ENCODE measurements around the gene RASA3. TPM values are rescaled to one million over a fixed set of nuclear protein-coding genes. Genes with fewer than 3 reads are reported as not detected.

Gene RASA3
- total RNA-seq, 1 experiment from 2014 or later = 0.26 TPM

DNA sequence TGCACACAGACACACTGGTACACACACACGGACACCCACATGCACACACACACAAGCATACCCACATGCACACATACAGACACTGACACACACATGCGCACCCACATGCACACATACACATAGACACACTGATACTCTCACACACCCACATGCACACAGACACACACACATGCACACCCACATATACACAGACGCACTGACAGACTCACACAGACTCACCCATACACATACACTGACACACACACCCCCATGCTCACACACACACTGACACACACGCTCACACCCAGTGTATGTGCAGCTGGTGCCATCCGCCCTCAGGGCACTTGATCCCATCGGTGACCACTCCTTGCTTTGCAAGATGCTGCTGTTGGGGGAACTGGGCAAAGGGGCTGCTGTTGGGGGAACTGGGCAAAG lies 9.7 kb upstream of the RASA3 start:
- intact Hi-C loops (cut with micrococcal nuclease; ENCODE audit: unreplicated experiment) = no loop called here
- BruUV-seq (replicated peaks) = no TSS peak
- no peaks in the 10 kb centered on the region for H3K27me3 Mint-ChIP-seq (ENCODE audit: unreplicated experiment)

DNA sequence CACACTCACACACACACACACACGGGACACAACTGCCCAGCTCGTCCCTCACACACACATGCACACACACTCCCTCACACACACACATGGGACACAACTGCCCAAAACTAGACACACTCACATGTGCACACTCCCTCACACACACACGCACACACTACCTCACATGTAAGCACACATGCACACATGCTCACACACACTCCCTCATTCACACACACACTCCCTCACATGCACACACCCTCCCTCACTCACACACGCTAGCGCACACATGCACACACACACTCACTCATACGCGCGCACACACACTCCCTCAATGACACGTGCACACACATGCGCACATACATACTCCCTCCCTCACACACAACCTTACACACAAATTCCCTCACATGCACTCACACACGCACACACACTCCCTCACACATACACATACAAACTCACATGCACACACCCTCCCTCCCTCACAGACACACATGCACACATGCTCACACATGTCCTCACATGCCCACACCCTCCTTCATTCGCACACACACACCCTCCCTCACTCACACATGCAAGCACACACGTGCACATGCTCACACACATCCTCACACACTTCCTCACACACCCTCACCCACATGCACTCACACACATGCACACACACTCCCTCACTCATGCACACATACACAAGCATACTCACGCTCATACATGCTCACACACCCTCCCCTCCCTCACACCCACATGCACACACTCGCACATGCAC lies 9.0 kb upstream of the RASA3 start:
- CTCF ChIA-PET = no interaction called here

More for the DNA sequence above, 9.7 kb upstream of the RASA3 start:
- Mint-ChIP-seq H3K9me3 (ENCODE audit: low read depth, unreplicated experiment) (no peaks in the 10 kb centered on the region), H3K4me3 (ENCODE audit: low read depth, unreplicated experiment) (no peak overlapping the region), H3K27ac (ENCODE audit: unreplicated experiment) (no peak overlapping the region), H3K4me1 (ENCODE audit: low read depth, unreplicated experiment) (no peaks in the 10 kb centered on the region), H3K36me3 (ENCODE audit: insufficient read depth, unreplicated experiment) (no peaks in the 10 kb centered on the region)
- DNase-seq = no peak
- TF ChIP-seq, protein P1, sequence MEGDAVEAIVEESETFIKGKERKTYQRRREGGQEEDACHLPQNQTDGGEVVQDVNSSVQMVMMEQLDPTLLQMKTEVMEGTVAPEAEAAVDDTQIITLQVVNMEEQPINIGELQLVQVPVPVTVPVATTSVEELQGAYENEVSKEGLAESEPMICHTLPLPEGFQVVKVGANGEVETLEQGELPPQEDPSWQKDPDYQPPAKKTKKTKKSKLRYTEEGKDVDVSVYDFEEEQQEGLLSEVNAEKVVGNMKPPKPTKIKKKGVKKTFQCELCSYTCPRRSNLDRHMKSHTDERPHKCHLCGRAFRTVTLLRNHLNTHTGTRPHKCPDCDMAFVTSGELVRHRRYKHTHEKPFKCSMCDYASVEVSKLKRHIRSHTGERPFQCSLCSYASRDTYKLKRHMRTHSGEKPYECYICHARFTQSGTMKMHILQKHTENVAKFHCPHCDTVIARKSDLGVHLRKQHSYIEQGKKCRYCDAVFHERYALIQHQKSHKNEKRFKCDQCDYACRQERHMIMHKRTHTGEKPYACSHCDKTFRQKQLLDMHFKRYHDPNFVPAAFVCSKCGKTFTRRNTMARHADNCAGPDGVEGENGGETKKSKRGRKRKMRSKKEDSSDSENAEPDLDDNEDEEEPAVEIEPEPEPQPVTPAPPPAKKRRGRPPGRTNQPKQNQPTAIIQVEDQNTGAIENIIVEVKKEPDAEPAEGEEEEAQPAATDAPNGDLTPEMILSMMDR (IDR thresholded peaks at IDR 0.05; ENCODE audit: unreplicated experiment) = no peak
- CTCF ChIA-PET = no interaction called here

DNA sequence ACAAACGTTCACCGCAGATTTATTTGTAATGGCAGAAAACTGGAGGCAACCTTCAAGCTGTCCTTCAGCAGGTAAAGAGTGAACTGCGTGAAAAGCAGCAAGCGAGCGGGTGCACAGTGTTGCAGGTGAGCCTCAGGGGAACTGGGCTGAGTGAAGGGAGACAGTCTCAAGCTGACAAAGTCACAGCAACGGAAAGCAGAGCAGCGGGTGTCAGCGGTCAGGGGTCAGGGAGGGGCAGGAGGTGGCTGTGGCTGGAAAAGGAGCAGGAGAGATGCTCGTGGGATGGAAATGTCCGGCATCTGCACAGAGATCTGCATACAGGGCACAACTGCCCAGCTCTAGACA lies 8.5 kb upstream of the RASA3 start:
- Mint-ChIP-seq H3K27me3 (ENCODE audit: unreplicated experiment) (no peaks in the 10 kb centered on the region), H3K4me1 (ENCODE audit: low read depth, unreplicated experiment) (no peaks in the 10 kb centered on the region), H3K4me3 (ENCODE audit: low read depth, unreplicated experiment) (no peak overlapping the region), H3K9me3 (ENCODE audit: low read depth, unreplicated experiment) (no peaks in the 10 kb centered on the region), H3K27ac (ENCODE audit: unreplicated experiment) (no peak overlapping the region), H3K36me3 (ENCODE audit: insufficient read depth, unreplicated experiment) (no peaks in the 10 kb centered on the region)
- BruUV-seq (replicated peaks) = no TSS peak
- intact Hi-C loops (cut with micrococcal nuclease; ENCODE audit: unreplicated experiment) = no loop called here
- CTCF ChIA-PET = no interaction called here
- no peak for DNase-seq
- TF ChIP-seq, protein P1 (IDR thresholded peaks at IDR 0.05; ENCODE audit: unreplicated experiment) = no peak

More for the DNA sequence above, 9.0 kb upstream of the RASA3 start:
- TF ChIP-seq, protein P1 (IDR thresholded peaks at IDR 0.05; ENCODE audit: unreplicated experiment) = no peak
- H3K36me3 Mint-ChIP-seq (ENCODE audit: insufficient read depth, unreplicated experiment) = no peaks in the 10 kb centered on the region
- H3K9me3 Mint-ChIP-seq (ENCODE audit: low read depth, unreplicated experiment) = no peaks in the 10 kb centered on the region
- intact Hi-C loops (cut with micrococcal nuclease; ENCODE audit: unreplicated experiment) = no loop called here
- H3K4me1 Mint-ChIP-seq (ENCODE audit: low read depth, unreplicated experiment) = no peaks in the 10 kb centered on the region
- H3K4me3 Mint-ChIP-seq (ENCODE audit: low read depth, unreplicated experiment) = no peak overlapping the region
- H3K27ac Mint-ChIP-seq (ENCODE audit: unreplicated experiment) = no peak overlapping the region
- H3K27me3 Mint-ChIP-seq (ENCODE audit: unreplicated experiment) = no peaks in the 10 kb centered on the region
- DNase-seq = no peak
- BruUV-seq (replicated peaks) = no TSS peak

DNA sequence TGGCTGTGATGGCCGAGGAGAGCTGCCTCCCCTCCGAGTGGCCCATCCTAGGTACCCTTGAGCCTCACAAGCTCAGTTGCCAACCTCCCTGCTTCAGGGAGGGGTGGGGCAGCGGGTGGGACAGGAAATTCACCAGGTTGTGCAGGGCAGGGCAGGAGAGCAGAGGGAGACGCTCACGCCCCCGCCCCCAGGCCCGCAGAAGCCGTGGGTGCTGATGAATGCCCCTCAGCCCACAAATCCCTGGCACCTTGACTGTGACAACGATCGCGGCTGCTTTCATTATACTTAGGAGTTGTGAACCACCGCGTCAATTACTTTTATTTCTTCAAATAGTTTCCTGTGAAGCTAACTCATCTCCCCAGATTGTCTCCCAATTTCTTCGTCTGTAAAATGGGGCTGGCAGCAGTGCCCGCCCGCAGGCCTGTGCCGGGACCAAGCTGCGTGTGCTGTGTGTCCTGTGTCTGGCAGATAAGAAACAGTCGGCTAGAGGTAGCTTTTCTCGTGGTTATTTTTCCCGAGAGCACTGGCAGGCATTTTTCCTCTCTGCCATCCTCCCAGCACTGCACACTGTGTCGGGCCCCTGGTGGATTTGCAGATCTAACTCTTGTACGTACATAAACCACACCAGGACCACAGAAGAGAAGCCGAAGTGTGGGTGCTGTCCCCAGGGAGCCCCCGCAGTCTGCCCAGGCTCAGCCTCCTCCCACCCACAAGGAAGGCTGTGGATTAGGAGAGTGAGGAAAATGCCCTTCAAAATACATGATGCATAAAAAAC lies 7.9 kb upstream of the RASA3 start:
- DNase-seq = no peak
- no TSS peak for BruUV-seq (replicated peaks)
- H3K27me3 Mint-ChIP-seq (ENCODE audit: unreplicated experiment) = no peaks in the 10 kb centered on the region
- no peaks in the 10 kb centered on the region for H3K9me3 Mint-ChIP-seq (ENCODE audit: low read depth, unreplicated experiment)
- CTCF ChIA-PET = no interaction called here
- TF ChIP-seq, protein P1 (IDR thresholded peaks at IDR 0.05; ENCODE audit: unreplicated experiment) = no peak
- no peak overlapping the region for H3K4me3 Mint-ChIP-seq (ENCODE audit: low read depth, unreplicated experiment)
- intact Hi-C loops (cut with micrococcal nuclease; ENCODE audit: unreplicated experiment) = no loop called here
- no peak overlapping the region for H3K27ac Mint-ChIP-seq (ENCODE audit: unreplicated experiment)
- H3K36me3 Mint-ChIP-seq (ENCODE audit: insufficient read depth, unreplicated experiment) = no peaks in the 10 kb centered on the region
- no peaks in the 10 kb centered on the region for H3K4me1 Mint-ChIP-seq (ENCODE audit: low read depth, unreplicated experiment)
